Measurements from ENCODE around the gene MRPL47.

DNA sequence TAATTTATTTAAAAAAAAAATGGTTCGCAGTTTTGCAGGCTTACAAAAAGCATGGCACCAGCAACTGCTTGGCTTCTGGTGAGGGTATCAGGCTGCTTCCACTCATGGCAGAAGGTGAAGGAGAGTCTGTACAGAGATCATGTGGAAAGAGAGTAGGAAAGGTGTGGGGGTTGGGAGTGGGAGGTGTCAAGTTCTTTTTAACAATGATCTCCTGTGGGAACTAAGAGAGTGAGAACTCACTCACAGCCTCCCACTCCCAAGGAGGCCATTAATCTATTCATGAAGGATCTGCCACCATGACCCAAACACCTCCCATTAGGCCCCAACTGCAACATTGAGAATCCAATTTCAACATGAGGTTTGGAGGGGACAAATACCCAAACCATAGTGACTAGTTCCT is 62.8 kb downstream of the MRPL47 start:
- TF ChIP-seq SP1 (IDR thresholded peaks at IDR 0.05) (no peak), SUZ12 (IDR thresholded peaks at IDR 0.05) (no peak), ZNF384 (IDR thresholded peaks at IDR 0.05) (no peak), FOXM1 (IDR thresholded peaks at IDR 0.05; ENCODE audit: borderline replicate concordance) (no peak), ARNT (IDR thresholded peaks at IDR 0.05) (no peak), LEF1 (IDR thresholded peaks at IDR 0.05; ENCODE audit: borderline replicate concordance) (no peak), ELF4 (IDR thresholded peaks at IDR 0.05) (no peak)
- TF ChIP-seq, protein P1, sequence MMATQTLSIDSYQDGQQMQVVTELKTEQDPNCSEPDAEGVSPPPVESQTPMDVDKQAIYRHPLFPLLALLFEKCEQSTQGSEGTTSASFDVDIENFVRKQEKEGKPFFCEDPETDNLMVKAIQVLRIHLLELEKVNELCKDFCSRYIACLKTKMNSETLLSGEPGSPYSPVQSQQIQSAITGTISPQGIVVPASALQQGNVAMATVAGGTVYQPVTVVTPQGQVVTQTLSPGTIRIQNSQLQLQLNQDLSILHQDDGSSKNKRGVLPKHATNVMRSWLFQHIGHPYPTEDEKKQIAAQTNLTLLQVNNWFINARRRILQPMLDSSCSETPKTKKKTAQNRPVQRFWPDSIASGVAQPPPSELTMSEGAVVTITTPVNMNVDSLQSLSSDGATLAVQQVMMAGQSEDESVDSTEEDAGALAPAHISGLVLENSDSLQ (IDR thresholded peaks at IDR 0.05), result no peak
